Stimulated activated CD8-positive, alpha-beta memory T cell treated with anti-CD3 and anti-CD28 coated beads, Interleukin-15, amount 100 ng/mL, for 48 hours (primary cell): ENCODE data around the gene DIP2B.
"Not testable (repeated sequence)": the region's sequence is repeated elsewhere in the genome, so short reads cannot be mapped to it uniquely, and the experiment has no call there.

Source experiments
- DNase-seq, 2 donors: peaks; one replicate each; pipeline ENCODE4 v3.0.0-alpha.2; 2020; ENCODE audit warnings: low read depth in 2 of 2

DIP2B gene

GRCh38 chr12:50676756-50677155 lies 172.0 kb downstream of the DIP2B start:
- no peak for DNase-seq

- DNase-seq: no peak
Measured at GRCh38 chr12:50677858-50678257, 173.1 kb downstream of the DIP2B start.

- DNase-seq: no peak
Measured at GRCh38 chr12:50678650-50679365, 174.0 kb downstream of the DIP2B start.

- no peak for DNase-seq
Measured at GRCh38 chr12:50679612-50680011, 174.8 kb downstream of the DIP2B start.

- not testable (repeated sequence) for DNase-seq
Measured at GRCh38 chr12:50681064-50681463, 176.3 kb downstream of the DIP2B start.

- DNase-seq: no peak
Measured at GRCh38 chr12:50685641-50686040, 180.9 kb downstream of the DIP2B start.

- DNase-seq: no peak
Measured at GRCh38 chr12:50686406-50686805, 181.6 kb downstream of the DIP2B start.

- DNase-seq: no peak
Measured at GRCh38 chr12:50686976-50687375, 182.2 kb downstream of the DIP2B start.

- DNase-seq: no peak
Measured at GRCh38 chr12:50689437-50689836, 184.7 kb downstream of the DIP2B start.

- DNase-seq: no peak
Measured at GRCh38 chr12:50690925-50691324, 186.1 kb downstream of the DIP2B start.

GRCh38 chr12:50695961-50696360 lies 191.2 kb downstream of the DIP2B start:
- DNase-seq: no peak

GRCh38 chr12:50696931-50697330 lies 192.1 kb downstream of the DIP2B start:
- no peak for DNase-seq

GRCh38 chr12:50699154-50699553 lies 194.4 kb downstream of the DIP2B start:
- DNase-seq: no peak

GRCh38 chr12:50699940-50700339 lies 195.2 kb downstream of the DIP2B start:
- DNase-seq: no peak

- no peak for DNase-seq
Measured at GRCh38 chr12:50706606-50707005, 201.8 kb downstream of the DIP2B start.

GRCh38 chr12:50707396-50707795 lies 202.6 kb downstream of the DIP2B start:
- no peak for DNase-seq

GRCh38 chr12:50708631-50709030 lies 203.8 kb downstream of the DIP2B start:
- DNase-seq: no peak

- no peak for DNase-seq
Measured at GRCh38 chr12:50711121-50711520, 206.3 kb downstream of the DIP2B start.

- no peak for DNase-seq
Measured at GRCh38 chr12:50715174-50715573, 210.4 kb downstream of the DIP2B start.

- DNase-seq: no peak
Measured at GRCh38 chr12:50718760-50719159, 214.0 kb downstream of the DIP2B start.

- DNase-seq: no peak
Measured at GRCh38 chr12:50720085-50720484, 215.3 kb downstream of the DIP2B start.

GRCh38 chr12:50720501-50720900 lies 215.7 kb downstream of the DIP2B start:
- no peak for DNase-seq

- DNase-seq: no peak
Measured at GRCh38 chr12:50723865-50724264, 219.1 kb downstream of the DIP2B start.
